Loucy (cell line): ENCODE measurements around the gene CTTNBP2.

Source experiments
- CTCF ChIP-seq: fragments of 200-600 bp; sonication (generic); conservative IDR thresholded peaks from 2 replicates; pipeline ENCODE4 v1.5.1; 2014; ENCODE audit warnings: mild to moderate bottlenecking, antibody characterized with exemption, low read length
- EZH2phosphoT487 ChIP-seq: fragments of 200-600 bp; IDR thresholded peaks from 2 replicates; pipeline ENCODE4 v1.6.1; 2018; ENCODE audit warnings: antibody characterized with exemption, mild to moderate bottlenecking, moderate library complexity, borderline replicate concordance

DNA sequence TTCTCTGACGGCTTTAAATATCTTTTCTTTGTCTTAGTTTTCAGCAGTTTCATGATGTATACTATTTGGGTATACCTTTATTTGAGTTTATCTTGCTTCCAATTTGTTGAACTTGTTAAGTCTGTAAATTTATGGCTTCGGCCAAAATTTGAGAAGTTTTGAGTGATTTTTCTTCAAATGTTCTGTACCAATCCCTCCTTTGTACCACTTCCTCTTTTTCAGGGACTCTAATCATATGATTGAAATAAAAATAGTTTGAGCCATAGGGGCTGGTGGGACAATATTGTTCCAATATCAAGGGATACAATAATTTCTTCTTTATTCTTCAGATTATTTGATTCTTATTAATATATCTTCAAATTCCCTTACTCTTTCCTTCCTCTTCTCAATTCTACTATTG, 43.1 kb upstream of the CTTNBP2 start:
- no peak for TF ChIP-seq EZH2phosphoT487
- no peak for TF ChIP-seq CTCF
